WTC11 (cell line): ENCODE measurements around the gene EFHD1.

Experiments used
- CTCF ChIP-seq: fragments of 200-600 bp; IDR thresholded peaks from 2 replicates; pipeline ENCODE4 v1.8.0; 2022; ENCODE audit warnings: antibody characterized with exemption
- ESRRA ChIP-seq: sonication (generic); formaldehyde crosslinking; IDR thresholded peaks from 2 replicates; pipeline ENCODE4 v1.8.1; 2022; ENCODE audit warnings: mild to moderate bottlenecking, missing genetic modification reagents, borderline replicate concordance
- MAX ChIP-seq: sonication (generic); formaldehyde crosslinking; IDR thresholded peaks from 2 replicates; pipeline ENCODE4 v1.8.0; 2022; ENCODE audit warnings: mild to moderate bottlenecking, missing genetic modification reagents
- NFATC4 ChIP-seq: fragments of 250-450 bp; sonication (Bioruptor Pico); IDR thresholded peaks from 2 replicates; pipeline ENCODE4 v1.9.0; 2021; ENCODE audit warnings: mild to moderate bottlenecking
- NR3C1 ChIP-seq: sonication (generic); formaldehyde crosslinking; conservative IDR thresholded peaks from 2 replicates; pipeline ENCODE4 v1.8.1; 2023; ENCODE audit warnings: low read depth, mild to moderate bottlenecking, missing genetic modification reagents
- SMAD3 ChIP-seq: sonication (generic); formaldehyde crosslinking; IDR thresholded peaks from 2 replicates; pipeline ENCODE4 v1.8.0; 2022; ENCODE audit warnings: missing genetic modification reagents, mild to moderate bottlenecking, borderline replicate concordance
- ZBTB21 ChIP-seq: sonication (generic); formaldehyde crosslinking; IDR thresholded peaks from 2 replicates; pipeline ENCODE4 v1.8.1; 2023; ENCODE audit warnings: mild to moderate bottlenecking, missing genetic modification reagents, borderline replicate concordance
- ZBTB43 ChIP-seq: sonication (generic); formaldehyde crosslinking; IDR thresholded peaks from 2 replicates; pipeline ENCODE4 v1.8.1; 2023; ENCODE audit warnings: mild to moderate bottlenecking, missing genetic modification reagents
- ZNF138 ChIP-seq: sonication (generic); formaldehyde crosslinking; conservative IDR thresholded peaks from 2 replicates; pipeline ENCODE4 v1.8.1; 2022; ENCODE audit warnings: mild to moderate bottlenecking, moderate library complexity, missing genetic modification reagents
- TF ChIP-seq, protein P1 (sequence below): sonication (generic); formaldehyde crosslinking; IDR thresholded peaks from 2 replicates; pipeline ENCODE4 v1.8.0; 2022; ENCODE audit warnings: mild to moderate bottlenecking, missing genetic modification reagents
- TF ChIP-seq, protein P2 (sequence below): sonication (generic); formaldehyde crosslinking; IDR thresholded peaks from 2 replicates; pipeline ENCODE4 v1.8.1; 2023; ENCODE audit warnings: mild to moderate bottlenecking, missing genetic modification reagents, moderate library complexity
- TF ChIP-seq, protein P3 (sequence below): sonication (generic); formaldehyde crosslinking; IDR thresholded peaks from 2 replicates; pipeline ENCODE4 v1.8.1; 2022; ENCODE audit warnings: mild to moderate bottlenecking, moderate library complexity, missing genetic modification reagents

DNA sequence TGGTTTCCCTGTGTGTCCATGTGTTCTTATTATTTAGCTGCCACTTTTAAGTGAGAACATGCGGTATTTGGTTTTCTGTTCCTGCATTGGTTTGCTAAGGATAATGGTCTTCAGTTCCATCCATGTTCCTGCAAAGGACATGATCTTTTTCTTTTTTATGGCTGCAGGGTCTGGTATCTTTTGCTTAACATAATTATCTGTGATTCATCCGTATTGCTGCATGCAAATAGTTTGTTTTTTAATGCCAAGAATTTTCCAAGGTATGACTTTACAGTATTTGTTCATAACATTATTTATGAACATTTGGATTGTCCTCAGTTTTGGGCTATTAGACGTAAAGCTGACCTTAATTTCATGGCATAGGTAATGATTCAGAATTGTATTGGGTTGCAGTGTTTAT lies 81.6 kb downstream of the EFHD1 start:
- TF ChIP-seq, protein P1, sequence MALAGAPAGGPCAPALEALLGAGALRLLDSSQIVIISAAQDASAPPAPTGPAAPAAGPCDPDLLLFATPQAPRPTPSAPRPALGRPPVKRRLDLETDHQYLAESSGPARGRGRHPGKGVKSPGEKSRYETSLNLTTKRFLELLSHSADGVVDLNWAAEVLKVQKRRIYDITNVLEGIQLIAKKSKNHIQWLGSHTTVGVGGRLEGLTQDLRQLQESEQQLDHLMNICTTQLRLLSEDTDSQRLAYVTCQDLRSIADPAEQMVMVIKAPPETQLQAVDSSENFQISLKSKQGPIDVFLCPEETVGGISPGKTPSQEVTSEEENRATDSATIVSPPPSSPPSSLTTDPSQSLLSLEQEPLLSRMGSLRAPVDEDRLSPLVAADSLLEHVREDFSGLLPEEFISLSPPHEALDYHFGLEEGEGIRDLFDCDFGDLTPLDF: no peak
- TF ChIP-seq CTCF (no peak), ZBTB43 (CRISPR knock-in tag) (no peak), ESRRA (CRISPR knock-in tag) (no peak), MAX (CRISPR knock-in tag) (no peak), ZBTB21 (CRISPR knock-in tag) (no peak), NFATC4 (no peak), ZNF138 (CRISPR knock-in tag) (no peak), NR3C1 (no peak), SMAD3 (no peak)
- TF ChIP-seq, protein P2, sequence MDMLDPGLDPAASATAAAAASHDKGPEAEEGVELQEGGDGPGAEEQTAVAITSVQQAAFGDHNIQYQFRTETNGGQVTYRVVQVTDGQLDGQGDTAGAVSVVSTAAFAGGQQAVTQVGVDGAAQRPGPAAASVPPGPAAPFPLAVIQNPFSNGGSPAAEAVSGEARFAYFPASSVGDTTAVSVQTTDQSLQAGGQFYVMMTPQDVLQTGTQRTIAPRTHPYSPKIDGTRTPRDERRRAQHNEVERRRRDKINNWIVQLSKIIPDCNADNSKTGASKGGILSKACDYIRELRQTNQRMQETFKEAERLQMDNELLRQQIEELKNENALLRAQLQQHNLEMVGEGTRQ (CRISPR knock-in tag): no peak
- TF ChIP-seq, protein P3, sequence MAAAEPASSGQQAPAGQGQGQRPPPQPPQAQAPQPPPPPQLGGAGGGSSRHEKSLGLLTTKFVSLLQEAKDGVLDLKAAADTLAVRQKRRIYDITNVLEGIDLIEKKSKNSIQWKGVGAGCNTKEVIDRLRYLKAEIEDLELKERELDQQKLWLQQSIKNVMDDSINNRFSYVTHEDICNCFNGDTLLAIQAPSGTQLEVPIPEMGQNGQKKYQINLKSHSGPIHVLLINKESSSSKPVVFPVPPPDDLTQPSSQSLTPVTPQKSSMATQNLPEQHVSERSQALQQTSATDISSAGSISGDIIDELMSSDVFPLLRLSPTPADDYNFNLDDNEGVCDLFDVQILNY: no peak
